DND-41 (cell line): Measurements from ENCODE around the gene ADCY1.

Experiments used
- CTCF ChIP-seq: IDR thresholded peaks from 2 replicates; pipeline ENCODE4 v1.5.1; 2012; ENCODE audit warnings: borderline replicate concordance, low read length, moderate library complexity, mild to moderate bottlenecking; ENCODE audit not compliant: poor library complexity, severe bottlenecking; ENCODE audit errors: extremely low read depth
- EZH2 ChIP-seq: IDR thresholded peaks from 3 replicates; pipeline ENCODE4 v1.6.1; 2012; ENCODE audit warnings: borderline replicate concordance, low read depth, mild to moderate bottlenecking, moderate library complexity, low read length, inconsistent platforms; ENCODE audit not compliant: severe bottlenecking

- TF ChIP-seq CTCF (no peak), EZH2 (no peak)
Measured at GRCh38 chr7:45566961-45567360, 7.2 kb upstream of the ADCY1 start.
